ENCODE results near the gene KIAA1671.
"Not testable (repeated sequence)": the region's sequence is repeated elsewhere in the genome, so short reads cannot be mapped to it uniquely, and the experiment has no call there.

The KIAA1671 gene

DNA sequence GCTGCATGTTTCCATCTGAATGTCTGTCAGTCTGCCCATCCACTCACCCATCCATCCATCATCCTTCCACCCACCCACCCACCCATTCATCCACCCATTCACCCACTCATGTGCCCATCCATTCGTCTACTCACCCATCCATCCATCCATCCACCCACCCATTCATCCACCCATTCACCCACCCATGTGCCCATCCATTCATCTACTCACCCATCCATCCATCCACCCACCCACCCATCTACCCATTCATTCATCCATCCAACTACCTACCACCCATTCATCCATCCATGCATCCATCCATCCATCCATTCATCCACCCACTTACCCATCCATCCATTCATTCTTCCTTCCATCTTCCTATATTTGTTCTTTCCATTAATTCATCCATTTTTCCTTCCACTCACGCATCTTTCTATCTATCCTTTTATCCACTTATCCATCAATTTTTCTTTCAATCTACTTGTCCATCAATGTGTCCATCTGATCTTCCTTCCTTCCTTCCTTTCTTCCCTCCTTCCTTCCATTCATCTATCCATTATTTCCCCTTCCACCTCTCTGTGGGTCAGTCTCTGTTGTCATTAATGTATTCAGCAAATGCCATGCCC is 255.1 kb downstream of the KIAA1671 start:
- no peak for DNase-seq

DNA sequence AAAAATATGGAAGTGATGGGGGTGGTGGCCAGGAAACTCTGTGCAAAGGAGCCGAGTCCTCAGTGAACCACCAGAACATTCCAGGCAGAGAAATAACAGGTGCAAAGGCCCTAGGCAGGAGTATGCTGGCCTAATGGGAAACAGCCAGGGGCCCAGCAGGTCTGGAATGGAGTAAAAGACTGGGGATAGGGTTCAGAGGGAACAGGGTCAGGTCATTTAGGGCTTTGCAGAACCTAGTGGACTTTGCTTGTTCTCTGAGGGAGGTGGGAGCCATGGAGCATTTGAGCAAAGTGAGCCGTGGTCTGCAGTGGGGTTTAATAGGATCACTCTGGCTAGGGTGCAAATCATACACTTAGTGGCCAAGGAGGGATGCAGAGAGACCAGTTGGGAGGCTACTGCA is 255.8 kb downstream of the KIAA1671 start:
- DNase-seq = no peak

DNA sequence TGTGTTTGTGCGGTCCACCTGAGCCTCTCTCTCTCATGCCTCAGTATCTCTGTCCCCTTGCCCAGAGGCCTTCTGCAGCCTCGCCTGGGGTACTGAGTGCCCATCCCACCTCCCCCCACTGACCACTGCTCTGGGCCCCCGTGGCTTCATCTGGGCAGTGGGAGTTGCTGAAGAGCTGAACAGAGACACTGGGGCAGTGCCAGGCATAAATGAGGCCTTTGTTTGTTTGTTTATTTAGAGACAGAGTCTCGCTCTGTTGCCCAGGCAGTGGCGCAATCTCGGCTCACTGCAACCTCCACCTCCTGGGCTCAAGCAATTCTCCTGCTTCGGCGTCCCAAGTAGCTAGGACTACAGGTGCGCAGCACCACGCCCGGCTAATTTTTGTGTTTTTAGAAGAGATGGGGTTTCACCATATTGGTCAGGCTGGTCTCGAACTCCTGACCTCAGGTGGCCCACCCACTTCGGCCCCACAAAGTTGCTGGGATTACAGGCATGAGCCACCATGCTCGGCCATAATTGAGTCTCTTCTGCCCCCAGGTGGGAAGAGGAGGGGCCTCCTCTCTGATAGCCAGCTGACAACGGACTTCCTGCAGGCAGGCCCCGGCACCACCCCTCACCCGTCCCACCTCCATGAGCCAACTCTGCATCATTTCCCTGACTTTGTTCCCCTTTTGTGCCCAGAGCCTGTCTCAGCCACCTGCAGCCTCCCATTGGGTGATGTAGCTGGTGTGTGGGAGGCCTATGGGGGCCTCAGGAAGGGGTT is 256.4 kb downstream of the KIAA1671 start:
- no peak for DNase-seq

DNA sequence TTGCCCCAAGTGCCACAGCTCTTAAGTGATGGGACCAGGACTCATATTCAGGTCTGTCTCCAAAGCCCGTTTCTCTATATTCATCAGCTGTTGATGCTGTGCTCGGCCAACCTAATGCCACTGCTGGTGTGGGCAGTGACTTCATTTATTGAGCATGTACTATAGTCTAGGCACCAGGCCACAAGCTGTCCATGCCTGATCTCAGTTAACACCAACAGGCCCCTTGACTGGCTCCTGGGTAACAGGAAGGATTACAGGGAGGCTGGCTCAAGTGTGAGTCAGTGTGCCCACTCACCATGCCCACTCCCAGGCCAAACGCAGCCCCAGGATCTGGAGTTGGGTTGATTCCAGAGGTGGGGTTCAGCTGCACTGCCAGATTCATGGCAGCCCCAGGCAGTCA is 258.3 kb downstream of the KIAA1671 start:
- DNase-seq = no peak

DNA sequence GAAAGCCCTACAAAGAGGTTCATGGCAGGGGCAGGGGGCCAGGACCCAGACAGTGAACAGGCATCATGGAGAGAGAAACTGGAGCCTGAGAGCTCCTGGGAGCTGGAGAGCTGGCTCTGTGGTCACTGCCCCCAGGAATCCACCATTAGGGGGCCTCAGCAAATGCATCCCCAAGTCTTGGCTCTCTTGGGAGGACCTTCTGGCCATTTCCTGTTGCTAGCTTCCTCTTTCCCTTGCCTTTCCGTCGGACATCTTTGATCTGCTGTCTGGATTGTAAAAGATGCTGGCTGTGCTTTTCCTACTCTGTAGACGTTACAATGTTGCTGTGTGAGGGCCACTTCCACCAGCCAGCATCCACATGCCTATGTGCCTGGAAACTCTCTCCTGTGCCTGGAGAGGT is 259.8 kb downstream of the KIAA1671 start:
- DNase-seq = no peak

DNA sequence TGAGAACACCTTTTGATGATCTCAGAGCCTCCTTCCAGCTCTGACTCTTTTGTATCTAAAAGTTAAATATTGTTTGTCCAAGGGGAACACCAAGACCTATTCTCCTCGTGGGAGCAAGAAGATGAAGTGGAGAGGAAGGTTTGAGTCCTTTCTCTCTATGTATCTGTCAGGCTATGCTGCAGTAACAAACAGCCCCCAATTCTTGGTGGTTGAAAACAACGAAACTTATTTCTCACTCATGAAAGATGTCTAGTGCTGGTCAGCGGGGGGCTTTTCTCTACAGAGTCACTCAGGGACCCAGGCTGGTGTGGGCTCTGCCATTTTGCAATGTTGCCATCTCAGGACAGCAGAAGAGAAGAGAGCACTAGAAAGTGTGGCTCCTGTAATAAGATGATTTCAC is 260.7 kb downstream of the KIAA1671 start:
- DNase-seq = no peak

DNA sequence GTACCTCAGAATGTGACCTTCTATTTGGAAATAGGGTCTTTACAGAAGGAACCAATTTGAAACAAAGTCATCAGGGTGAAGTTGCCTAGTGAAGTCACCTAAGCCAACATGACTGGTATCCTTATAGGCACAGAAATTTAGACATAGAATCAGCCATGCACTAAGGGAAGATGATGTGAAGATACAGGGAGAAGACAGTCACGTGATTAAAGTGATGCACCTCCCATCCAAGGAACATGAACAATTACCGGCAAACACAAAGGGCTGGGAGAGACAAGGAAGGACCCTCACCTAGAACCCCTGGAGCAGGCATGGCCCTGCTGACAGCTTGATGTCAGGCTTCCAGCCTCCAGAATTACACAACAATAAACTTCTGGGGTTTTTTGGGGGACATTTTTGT is 263.7 kb downstream of the KIAA1671 start:
- no peak for DNase-seq

DNA sequence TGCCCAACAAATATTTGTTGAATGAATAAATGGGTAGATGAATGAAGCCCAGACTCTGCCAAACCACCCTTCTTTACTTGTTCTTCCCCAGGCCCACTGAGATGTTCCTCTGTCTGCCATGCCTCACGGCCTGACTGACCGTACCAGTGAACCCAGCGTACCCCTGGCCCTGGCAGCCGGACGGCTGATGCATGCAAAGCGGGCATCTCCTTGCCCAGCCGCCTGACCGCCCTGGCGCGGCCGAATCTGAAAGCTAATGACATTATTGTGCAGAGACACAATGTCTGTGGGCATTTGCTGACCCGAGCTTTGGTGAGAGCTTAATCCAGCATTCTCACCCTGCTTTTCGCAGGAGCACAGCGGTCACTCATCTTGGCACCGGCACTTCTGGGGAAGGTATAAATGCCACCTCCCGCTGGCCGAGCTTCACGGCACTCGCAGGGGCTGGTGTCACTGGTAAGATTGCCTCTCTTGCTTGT is 266.7 kb downstream of the KIAA1671 start, which contains the start of gene CRYBB2:
Gene CRYBB2, plus strand, starts transcription at position 429 of the 479 bp plus-strand sequence. CDS start 1,791 bp downstream, outside the sequence.
- no peak for DNase-seq

DNA sequence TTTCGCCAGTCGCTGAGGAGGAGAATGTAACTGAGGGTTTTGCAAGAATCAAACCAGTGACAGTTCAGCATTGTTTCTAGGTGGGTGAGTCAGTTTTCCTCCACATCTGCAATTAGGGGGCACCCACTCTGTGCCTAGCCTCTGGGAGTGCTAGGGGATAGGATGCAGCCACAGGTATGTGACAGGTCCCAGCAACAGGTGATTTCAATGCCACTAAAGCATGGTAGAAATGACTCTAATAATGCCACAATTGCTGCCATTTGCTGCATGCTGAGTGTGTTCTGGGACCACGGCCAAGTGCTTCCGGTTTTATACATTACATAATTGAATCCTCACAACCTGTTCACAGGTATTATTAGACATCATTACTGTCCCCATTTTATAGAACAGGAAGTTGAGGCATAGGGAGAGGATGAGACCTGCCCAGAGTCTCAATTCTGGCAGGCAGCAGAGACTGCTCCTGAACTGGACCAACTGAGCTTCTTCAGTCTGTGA is 267.5 kb downstream of the KIAA1671 start:
- no peak for DNase-seq

DNA sequence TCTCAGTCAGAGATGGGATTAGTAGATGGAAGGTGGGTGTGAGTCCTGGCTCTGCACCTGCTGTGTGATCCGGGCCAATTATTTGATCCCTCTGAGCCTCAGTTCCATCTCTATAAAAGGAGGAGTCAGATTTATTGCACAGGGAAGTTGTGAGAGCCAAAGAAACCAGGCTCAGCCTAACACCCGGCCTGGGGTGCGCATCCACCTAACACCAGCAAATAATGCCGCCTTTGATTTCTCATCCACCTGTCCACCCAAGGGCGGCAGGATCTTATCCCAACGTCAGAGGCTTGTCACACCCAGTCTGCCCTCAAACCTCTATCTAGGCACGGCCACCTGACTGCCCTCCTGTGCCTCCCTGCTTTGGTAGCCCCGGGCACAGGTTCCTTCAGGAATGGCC is 269.3 kb downstream of the KIAA1671 start:
- no peak for DNase-seq

DNA sequence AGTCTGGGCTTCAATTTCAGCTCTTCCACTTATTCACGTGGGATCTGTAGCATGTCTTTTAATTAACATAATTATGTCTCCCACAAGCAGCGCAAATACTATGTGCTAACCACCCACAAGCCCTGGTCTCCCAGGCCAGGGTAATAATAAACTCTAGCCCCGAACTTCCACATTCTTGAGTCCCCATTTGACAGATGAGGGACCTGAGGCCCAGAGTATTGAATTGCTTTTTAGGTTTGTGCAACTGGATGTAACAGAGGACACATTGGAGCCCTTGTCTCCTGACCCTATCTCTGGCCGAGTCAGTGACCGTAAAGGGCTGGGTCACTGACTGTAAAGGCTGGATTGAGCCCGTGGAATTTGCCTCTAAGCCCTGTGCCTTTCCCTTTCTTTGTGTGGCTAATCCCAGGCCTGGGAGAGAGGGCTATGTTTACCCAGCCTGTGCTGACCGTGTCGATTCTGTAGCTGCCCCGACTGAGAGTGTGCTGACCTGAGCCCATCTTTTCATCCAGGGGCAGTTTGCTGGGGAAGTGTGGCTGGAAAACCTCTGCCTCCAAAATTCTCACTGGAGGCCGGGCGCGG is 270.8 kb downstream of the KIAA1671 start:
- no peak for DNase-seq

DNA sequence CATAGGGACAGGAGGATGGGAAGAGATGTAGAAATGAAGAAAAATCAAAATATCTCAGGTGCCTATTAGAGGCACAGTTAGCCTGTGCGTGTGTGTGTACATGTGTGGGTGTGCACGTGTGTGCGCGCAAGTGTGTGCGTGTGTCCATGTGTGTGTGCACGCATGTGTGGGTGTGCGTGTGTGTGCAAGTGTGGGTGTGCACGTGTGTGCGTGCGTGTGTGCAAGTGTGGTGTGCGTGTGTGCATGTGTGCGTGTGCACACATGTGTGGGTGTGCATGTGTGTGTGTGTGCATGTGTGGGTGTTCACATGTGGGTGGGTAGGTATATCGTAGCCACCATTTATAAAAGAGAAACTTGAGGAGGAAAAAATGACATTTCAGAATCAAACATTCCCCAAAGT is 276.3 kb downstream of the KIAA1671 start:
- DNase-seq = no peak

DNA sequence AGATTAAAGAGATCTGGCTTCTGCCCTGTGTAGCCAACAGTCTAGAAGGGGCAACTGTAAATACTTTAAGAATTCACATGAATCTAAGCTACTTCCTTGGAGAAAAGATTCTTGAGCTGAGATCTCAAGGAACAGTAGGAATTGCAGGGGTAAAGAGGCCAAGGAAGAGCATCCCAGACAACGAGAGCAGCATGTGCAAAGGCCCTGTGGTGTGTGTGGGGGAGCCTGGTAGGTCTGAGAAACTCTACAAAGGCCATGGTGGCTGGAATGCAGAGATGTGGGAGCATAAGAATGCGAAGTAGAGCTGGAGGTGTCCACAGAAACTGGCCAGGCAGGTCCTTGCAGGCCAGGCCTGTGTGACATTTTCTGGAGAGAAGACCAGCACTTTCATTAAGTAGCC is 278.2 kb downstream of the KIAA1671 start:
- not testable (repeated sequence) for DNase-seq

DNA sequence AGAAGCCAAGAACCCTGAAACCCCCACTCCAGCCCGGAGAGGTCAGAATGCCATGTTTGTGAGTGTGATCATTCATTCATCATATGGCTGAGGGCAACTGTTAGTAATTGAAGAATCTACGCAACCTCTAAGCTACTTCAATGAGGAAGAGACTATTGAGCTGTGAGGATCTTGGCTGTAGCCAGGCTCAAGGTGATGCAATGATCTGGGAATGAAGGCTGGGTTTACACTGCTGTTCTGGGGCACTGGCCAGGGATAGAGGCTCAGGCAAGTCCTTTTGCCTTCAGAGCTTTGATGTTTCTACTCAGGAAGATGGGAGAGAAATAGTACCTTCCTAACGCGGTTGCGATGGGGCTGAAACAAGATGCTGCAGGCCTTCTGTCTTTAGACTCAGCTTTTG is 279.8 kb downstream of the KIAA1671 start:
- no peak for DNase-seq

DNA sequence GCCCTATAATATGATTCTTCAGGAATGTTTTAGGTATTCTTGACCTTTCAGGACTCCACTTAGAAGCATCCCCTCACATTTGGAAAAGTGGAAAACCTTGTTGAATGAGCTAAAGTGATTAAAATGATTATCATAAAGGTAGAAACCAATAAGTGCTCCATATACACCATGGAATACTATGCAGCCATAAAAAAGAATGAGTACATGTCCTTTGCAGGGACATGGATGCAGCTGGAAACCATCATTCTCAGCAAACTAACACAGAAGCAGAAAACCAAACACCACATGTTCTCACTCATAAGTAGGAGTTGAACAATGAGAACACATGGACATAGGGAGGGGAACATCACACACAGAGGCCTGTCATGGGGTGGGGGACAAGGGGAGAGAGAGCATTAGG is 281.2 kb downstream of the KIAA1671 start:
- not testable (repeated sequence) for DNase-seq

DNA sequence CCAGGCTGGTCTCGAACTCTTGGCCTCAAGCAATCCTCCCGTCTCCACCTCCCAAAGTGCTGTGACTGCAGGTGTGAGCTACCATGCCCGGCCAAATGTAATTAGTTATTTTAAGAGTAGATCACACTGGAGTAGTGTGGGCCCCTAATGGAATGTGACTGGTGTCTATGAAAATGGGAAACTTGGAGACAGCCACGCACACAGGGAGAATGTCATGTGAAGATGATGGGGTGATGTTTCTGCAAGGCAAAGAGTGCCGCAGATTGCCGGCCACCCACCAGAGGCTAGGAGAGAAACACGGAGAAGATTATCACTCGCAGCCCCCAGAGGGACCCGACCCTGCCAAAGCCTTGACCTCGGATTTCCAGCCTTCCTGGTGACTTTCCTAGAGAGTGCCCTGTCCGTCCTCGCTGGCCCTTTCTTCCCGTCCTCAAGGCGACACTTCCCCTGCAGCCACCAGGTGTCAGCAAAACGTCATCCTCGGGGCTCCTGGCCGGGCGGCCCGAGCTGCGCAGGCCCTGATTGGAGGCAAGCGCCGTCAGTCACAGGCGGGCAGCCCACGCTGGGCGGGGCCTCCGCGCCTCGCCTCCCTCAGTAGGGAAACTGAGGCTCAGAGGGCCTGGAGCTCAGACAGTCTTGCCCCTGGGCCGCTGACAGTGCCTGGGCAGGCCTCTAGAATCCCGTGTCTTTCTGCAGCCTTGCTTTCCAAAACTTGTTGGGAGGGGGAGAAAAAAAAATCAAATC is 283.2 kb downstream of the KIAA1671 start:
- DNase-seq = peak; percentile 79

DNA sequence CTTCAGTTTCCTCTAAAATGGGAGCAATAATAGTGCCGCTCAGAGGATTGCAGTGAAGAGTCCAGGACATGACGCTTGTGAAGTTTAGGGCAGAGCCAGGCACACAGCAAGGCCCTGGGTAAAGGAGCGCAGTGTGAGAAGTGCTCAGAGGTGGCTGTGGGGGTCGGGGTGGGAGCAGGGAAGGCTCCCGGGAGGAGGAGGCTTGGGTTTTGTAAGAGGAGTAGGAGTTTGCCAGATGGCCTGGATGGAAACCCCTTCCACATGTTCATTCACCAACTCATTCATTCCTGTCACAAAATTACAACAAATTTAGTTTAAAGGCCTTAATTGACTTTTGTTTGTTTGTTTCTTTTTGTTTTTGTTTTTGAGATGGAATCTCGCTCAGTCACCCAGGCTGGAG is 283.9 kb downstream of the KIAA1671 start:
- DNase-seq = no peak

DNA sequence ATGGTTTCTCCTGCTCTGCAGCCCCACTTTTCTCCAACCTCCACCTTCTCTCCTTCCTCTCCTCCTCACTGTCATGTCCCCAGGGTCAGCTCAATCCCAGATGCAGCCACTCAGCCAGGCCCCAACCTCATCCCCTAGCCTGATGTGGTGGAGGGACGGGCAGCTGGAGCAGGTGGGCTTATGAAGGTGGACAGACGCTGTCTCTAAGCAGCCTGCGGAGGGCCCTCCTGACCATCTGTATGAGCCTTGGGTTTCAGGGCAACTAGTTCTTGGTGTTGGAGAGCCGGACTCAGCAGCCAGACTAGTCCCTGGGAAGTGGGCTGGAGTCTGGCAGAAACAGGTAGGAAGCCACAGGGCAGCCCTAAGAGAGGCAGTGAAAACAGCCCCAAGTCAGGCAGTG is 285.0 kb downstream of the KIAA1671 start:
- no peak for DNase-seq

DNA sequence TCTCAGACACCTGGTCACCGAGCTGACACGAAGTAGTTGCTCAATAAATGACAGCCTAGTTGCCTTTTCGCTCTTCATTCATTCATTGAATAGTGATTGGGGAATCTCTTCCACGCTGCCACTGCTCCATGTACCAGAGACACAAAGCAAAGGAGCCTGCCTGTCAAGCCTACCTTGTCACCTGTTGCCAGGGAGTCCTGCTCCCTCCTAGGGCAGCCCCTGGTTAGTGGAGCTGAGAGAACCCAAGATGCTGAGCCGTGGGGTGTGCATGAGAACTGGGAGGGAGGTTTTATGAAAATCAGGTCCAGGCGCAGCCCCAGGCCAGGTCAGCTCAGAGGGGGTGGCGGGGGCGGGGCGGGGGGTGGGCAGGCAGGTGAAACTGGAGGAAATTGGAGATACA is 285.5 kb downstream of the KIAA1671 start:
- not testable (repeated sequence) for DNase-seq

Data from right hindlimb (tissue), 1 donor.